GM12878 (cell line): ENCODE measurements around the gene TMCC3. TPM values are rescaled to one million over a fixed set of nuclear protein-coding genes. Genes with fewer than 3 reads are reported as not detected.

Experiments
- ATAC-seq: fragments of 200-7000 bp; cut with Tn5 transposase; 3 replicates; pipeline ENCODE4 v1.9.1; 2020; ENCODE audit warnings: mild to moderate bottlenecking, moderate library complexity
- BruUV-seq: library from RNA; stranded (reverse); fragments of 400-500 nt; replicated peaks from 2 replicates; lab custom pipeline; 2021; lab: Mats Ljungman, UMichigan
- CTCF ChIA-PET: fragments of 300-600 bp; sonication (Branson Sonifier 250); formaldehyde crosslinking; extraction: SDS; loops from one replicate; lab custom pipeline; 2021; ENCODE audit warnings: inconsistent platforms; lab: Yijun Ruan, JAX
- POLR2A ChIA-PET: fragments of 350-600 bp; formaldehyde crosslinking; extraction: SDS; loops from one replicate; lab custom pipeline; 2021; ENCODE audit warnings: inconsistent platforms; lab: Charles Lee
- RAD21 ChIA-PET: fragments of 300-600 bp; sonication (Branson Sonifier 250); formaldehyde crosslinking; loops from one replicate; lab custom pipeline; 2023; ENCODE audit warnings: antibody characterized with exemption; ENCODE audit not compliant: unreplicated experiment; lab: Charles Lee
- SMC1A ChIA-PET: fragments of 300-600 bp; sonication (Branson Sonifier 250); formaldehyde crosslinking; loops from one replicate; lab custom pipeline; 2023; ENCODE audit not compliant: unreplicated experiment, uncharacterized antibody; lab: Charles Lee
- DNase-seq: peaks from one replicate; pipeline ENCODE4 v3.0.0-alpha.2; 2011; ENCODE audit warnings: low read depth, low spot score
- FAIRE-seq: peaks from 3 replicates; lab custom pipeline; 2011; peaks lifted over from hg19 to GRCh38; lab: Jason Lieb, UNC
- H2AFZ ChIP-seq: 2 replicates; pipeline ENCODE4 v1.6.0; 2011; ENCODE audit warnings: low read depth, low read length, control low read depth; ENCODE audit not compliant: control insufficient read depth
- H3K27ac ChIP-seq: 2 replicates; pipeline ENCODE4 v1.5.1; 2011; ENCODE audit warnings: control low read depth; ENCODE audit not compliant: control insufficient read depth, insufficient read depth
- H3K27me3 ChIP-seq, 2 experiments: replicated peaks in 1 of 2; 2 replicates each; pipeline versions ENCODE4 v1.6.0 to v1.6.1; 2011; ENCODE audit warnings: low read length in 1 of 2; ENCODE audit not compliant: control insufficient read depth in 2 of 2, insufficient read depth in 2 of 2
- H3K36me3 ChIP-seq, 2 experiments: 2 replicates each; pipeline ENCODE4 v1.5.1; 2011; ENCODE audit warnings: low read length in 1 of 2; ENCODE audit not compliant: control insufficient read depth in 2 of 2, insufficient read depth in 2 of 2
- H3K4me1 ChIP-seq: 2 replicates; pipeline ENCODE4 v1.6.1; 2011; ENCODE audit warnings: mild to moderate bottlenecking, low read length, moderate library complexity, mixed read lengths; ENCODE audit not compliant: control insufficient read depth, insufficient read depth
- H3K4me2 ChIP-seq: 2 replicates; pipeline ENCODE4 v1.6.0; 2011; ENCODE audit warnings: control low read depth; ENCODE audit not compliant: control insufficient read depth, insufficient read depth
- H3K4me3 ChIP-seq: fragments of 200-600 bp; sonication (generic); 2 replicates; pipeline ENCODE4 v1.5.1; 2016
- H3K79me2 ChIP-seq: 2 replicates; pipeline ENCODE4 v1.6.0; 2011; ENCODE audit warnings: low read length; ENCODE audit not compliant: control insufficient read depth, insufficient read depth
- H3K9ac ChIP-seq: 2 replicates; pipeline ENCODE4 v1.8.0; 2011; ENCODE audit warnings: low read length, control low read depth, mixed read lengths; ENCODE audit not compliant: control insufficient read depth, insufficient read depth
- H3K9me3 ChIP-seq: replicated peaks from 3 replicates; pipeline ENCODE4 v1.5.1; 2011; ENCODE audit warnings: mild to moderate bottlenecking, low read length; ENCODE audit not compliant: control insufficient read depth, insufficient read depth
- H4K20me1 ChIP-seq: 2 replicates; pipeline ENCODE4 v1.6.0; 2011; ENCODE audit not compliant: control insufficient read depth, insufficient read depth
- ATF7 ChIP-seq: fragments of 450-650 bp; IDR thresholded peaks from 2 replicates; pipeline ENCODE4 v1.6.1; 2016; ENCODE audit warnings: low read depth, mild to moderate bottlenecking
- EZH2 ChIP-seq: IDR thresholded peaks from 2 replicates; pipeline ENCODE4 v1.6.1; 2012; ENCODE audit warnings: low read depth, mild to moderate bottlenecking, control low read depth, inconsistent platforms, low read length, borderline replicate concordance; ENCODE audit not compliant: control insufficient read depth
- MYC ChIP-seq: IDR thresholded peaks from 2 replicates; pipeline ENCODE4 v1.6.1; 2011; ENCODE audit warnings: mild to moderate bottlenecking, low read length, moderate library complexity, inconsistent platforms; ENCODE audit not compliant: insufficient read depth, insufficient replicate concordance, insufficient read length, severe bottlenecking
- NR2C1 ChIP-seq: fragments of 450-650 bp; IDR thresholded peaks from 2 replicates; pipeline ENCODE4 v1.6.1; 2017; ENCODE audit warnings: antibody characterized with exemption, mild to moderate bottlenecking, moderate library complexity
- NR2C2 ChIP-seq: IDR thresholded peaks from 2 replicates; pipeline ENCODE4 v1.6.1; 2011; ENCODE audit warnings: borderline replicate concordance, low read depth; ENCODE audit not compliant: control insufficient read depth, insufficient read length
- RBBP5 ChIP-seq: fragments of 200-600 bp; sonication (generic); conservative IDR thresholded peaks from 2 replicates; pipeline ENCODE4 v1.6.1; 2016
- RFX5 ChIP-seq: IDR thresholded peaks from 2 replicates; pipeline ENCODE4 v1.6.1; 2011; ENCODE audit warnings: low read depth, low read length, improper control_type of control experiment
- TBL1XR1 ChIP-seq: IDR thresholded peaks from 2 replicates; pipeline ENCODE4 v1.6.1; 2012; ENCODE audit warnings: low read depth, low read length, improper control_type of control experiment
- WGBS: methylation state at CpG from one replicate; pipeline ENCODE4 v1.1.6; 2016; ENCODE audit warnings: low lambda C conversion rate; ENCODE audit not compliant: insufficient replicate concordance, insufficient coverage; ENCODE audit errors: missing lambda C conversion rate; 5-methylcytosine and 5-hydroxymethylcytosine counted together
- in situ Hi-C: fragments of 300-500 bp; cut with MboI; formaldehyde crosslinking; loops from 9 replicates; pipeline ENCODE4 v1.14.3; 2018; ENCODE audit warnings: mixed read lengths
- intact Hi-C: fragments of 100-400 bp; cut with micrococcal nuclease; formaldehyde crosslinking; loops from one replicate; pipeline ENCODE4 v1.14.2; 2022; ENCODE audit not compliant: unreplicated experiment
- polyA plus RNA-seq, 11 experiments: library from polyadenylated mRNA; depleted of rRNA in 4 of 11; unstranded in 6 of 11; stranded (reverse) in 5 of 11; fragments of >200 nt; fragmentation: Nextera tagmentation in 4 of 11; fragmentation: Illumina TruSeq in 1 of 11; extraction: Ambion mirVana in 4 of 11; extraction: Trizol in 1 of 11; gene quantifications; 1 replicate in 1 of 11; 2 replicates in 10 of 11; pipeline versions ENCODE4 v1.2.1 to v1.2.3, GENCODE V29; 2011 to 2016; ENCODE audit warnings: inconsistent platforms in 2 of 11, missing spikeins in 2 of 11, low read depth in 1 of 11
- total RNA-seq, 4 experiments: library from RNA; depleted of rRNA in 3 of 4; stranded (reverse); fragments of >200 nt in 3 of 4; fragmentation: Illumina TruSeq in 1 of 4; extraction: Trizol in 1 of 4; gene quantifications; 2 replicates each; pipeline versions ENCODE4 v1.2.1 to v1.2.3, GENCODE V29; 2013 to 2021
- TF ChIP-seq, protein P1 (sequence below): IDR thresholded peaks from 2 replicates; pipeline ENCODE4 v1.6.1; 2011; ENCODE audit warnings: low read depth, mild to moderate bottlenecking, low read length, moderate library complexity, borderline replicate concordance; ENCODE audit errors: extremely low read depth
- TF ChIP-seq, protein P2 (sequence below): fragments of 450-650 bp; IDR thresholded peaks from 2 replicates; pipeline ENCODE4 v1.6.1; 2017; ENCODE audit warnings: antibody characterized with exemption, mild to moderate bottlenecking, moderate library complexity

Gene TMCC3
- total and polyA plus RNA-seq, 10 of the 15 experiments (the other 5 are each of a cell fraction or from before 2014, with no cell fraction given), result 5.8 to 29.8 (median 12.6) TPM

DNA sequence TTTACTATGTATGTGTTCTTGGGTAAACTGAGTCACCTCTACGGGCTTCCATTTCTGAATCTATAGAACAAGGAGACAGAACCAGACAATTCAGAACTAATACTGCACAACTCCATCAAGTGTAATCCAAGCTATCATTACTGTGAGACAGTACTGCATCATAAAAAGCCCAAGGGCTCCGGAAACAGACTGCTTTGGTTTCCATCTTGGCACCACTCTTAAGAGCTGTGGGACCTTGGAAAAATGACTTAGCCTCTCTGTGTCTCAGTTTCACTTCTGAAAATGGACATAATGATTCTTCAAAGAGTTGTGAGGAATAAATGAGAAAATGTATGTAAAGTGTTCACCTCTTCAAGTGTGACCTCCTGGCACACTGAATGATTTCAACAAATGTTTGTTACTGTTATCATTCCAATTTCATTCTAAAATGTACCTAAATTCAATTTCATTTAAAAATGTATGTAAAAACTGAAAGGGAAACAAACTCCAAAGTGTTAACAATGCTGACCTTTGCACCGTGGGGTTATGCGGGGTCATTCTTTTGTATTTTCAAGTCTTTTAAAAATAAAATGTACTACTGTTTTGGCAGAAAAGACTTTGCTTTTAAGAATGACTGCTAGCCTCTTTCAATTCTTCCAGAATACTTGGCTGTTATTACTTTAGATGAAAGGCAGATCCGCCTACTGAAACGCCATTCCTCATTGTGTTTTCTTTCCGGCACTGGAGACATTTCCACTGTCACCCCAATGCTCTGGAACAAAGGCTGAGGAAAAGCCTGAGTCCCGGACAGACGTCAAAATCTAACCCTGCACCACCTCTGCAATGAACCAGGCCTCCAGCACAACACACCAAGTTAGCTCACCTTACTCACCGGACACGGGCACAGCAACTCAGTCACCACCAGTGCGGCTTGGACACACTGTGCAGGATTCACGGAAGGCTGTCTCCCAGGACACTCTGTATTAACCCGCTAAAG, 62.8 kb downstream of the TMCC3 start:
- peaks cover 0 to 5% of the 10 kb centered on the region in 2 experiments; a peak in 1 of 4 replicates for H3K36me3 ChIP-seq
- TF ChIP-seq NR2C1 (0 out of 2 replicates have a peak, but pooled peaks have one; percentile 18), MYC (no peak)
- intact Hi-C loops, result no loop called here
- ChIA-PET SMC1A (interaction anchor here (0.9 to 2.1 kb wide), 2 partner anchors 8 to 135 kb away, joined by 3 to 8 read pairs; no protein-coding TSS in a partner anchor), POLR2A (interaction anchor here (1.2 kb wide), 1 partner anchor 17 kb away, joined by 5 read pairs; no protein-coding TSS in a partner anchor), RAD21 (interaction anchor here (1.0 kb wide), 1 partner anchor 288 kb away, joined by 3 read pairs; no protein-coding TSS in a partner anchor), CTCF (interaction anchor here (0.8 kb wide), 1 partner anchor 162 kb away, joined by 3 read pairs; no protein-coding TSS in a partner anchor)
- no peaks in the 10 kb centered on the region for H3K27me3 ChIP-seq
- no peak overlapping the region for H3K4me3 ChIP-seq
- H2AFZ ChIP-seq, result no peak overlapping the region
- H3K27ac ChIP-seq, result no peak overlapping the region
- no peaks in the 10 kb centered on the region for H3K4me1 ChIP-seq
- in situ Hi-C loops, result no loop called here
- DNase-seq (no peak), ATAC-seq (no peak), FAIRE-seq (no peak)
- H4K20me1 ChIP-seq, result no peaks in the 10 kb centered on the region
- no peaks in the 10 kb centered on the region for H3K79me2 ChIP-seq
- 91% methylated on average over 14 of the region's 14 CpGs for WGBS
- BruUV-seq, result no TSS peak
- no peak overlapping the region for H3K9ac ChIP-seq
- no peak overlapping the region for H3K4me2 ChIP-seq
- no peaks in the 10 kb centered on the region for H3K9me3 ChIP-seq

DNA sequence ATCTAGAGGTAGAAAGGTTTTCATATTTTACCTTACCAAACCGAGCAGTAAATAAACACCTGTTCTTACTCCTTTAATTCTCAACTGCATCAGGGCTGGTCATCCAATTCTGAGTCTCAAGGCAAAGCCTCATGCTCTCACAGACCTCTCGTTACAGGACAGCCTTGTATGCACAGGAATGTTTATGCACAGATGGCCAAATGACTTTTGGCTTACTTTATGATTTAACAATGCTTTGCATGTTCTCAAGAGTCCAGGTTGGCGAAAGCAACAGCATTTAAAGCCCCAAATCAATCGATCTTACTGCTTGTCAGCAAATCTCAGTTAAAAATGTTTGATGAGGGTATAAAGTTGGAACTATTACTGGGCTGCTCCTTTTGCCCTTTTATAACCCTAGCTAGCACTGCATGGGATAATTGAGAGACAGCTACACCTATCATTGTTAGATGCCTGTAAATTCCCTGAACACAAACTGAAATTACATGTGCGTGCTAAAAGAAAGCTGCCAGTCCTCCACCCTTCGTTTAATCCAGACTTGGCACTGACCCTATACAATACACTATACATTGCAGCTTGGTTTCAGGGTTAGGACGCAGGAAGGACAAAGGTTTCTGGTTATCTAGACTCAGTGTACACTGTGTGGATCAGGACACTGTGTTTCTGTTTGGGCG, 63.6 kb downstream of the TMCC3 start:
- in situ Hi-C loops, result no loop called here
- POLR2A ChIA-PET, result interaction anchor here (0.5 kb wide), 1 partner anchor 94 kb away, joined by 3 read pairs; no protein-coding TSS in a partner anchor

More for the DNA sequence above, 63.6 kb downstream of the TMCC3 start:
- Histone ChIP-seq H3K27ac (no peak overlapping the region), H3K79me2 (no peaks in the 10 kb centered on the region), H3K4me1 (no peaks in the 10 kb centered on the region), H3K4me3 (no peak overlapping the region), H3K9ac (no peak overlapping the region), H4K20me1 (no peaks in the 10 kb centered on the region), H2AFZ (no peak overlapping the region), H3K9me3 (no peaks in the 10 kb centered on the region), H3K4me2 (no peak overlapping the region), H3K36me3 (peaks cover 2 to 13% of the 10 kb centered on the region in 2 experiments; a peak in 3 of 4 replicates), H3K27me3 (no peaks in the 10 kb centered on the region)
- TF ChIP-seq, protein P1, sequence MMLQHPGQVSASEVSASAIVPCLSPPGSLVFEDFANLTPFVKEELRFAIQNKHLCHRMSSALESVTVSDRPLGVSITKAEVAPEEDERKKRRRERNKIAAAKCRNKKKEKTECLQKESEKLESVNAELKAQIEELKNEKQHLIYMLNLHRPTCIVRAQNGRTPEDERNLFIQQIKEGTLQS, result no peak
- TF ChIP-seq EZH2, result no peak
- no peak for TF ChIP-seq ATF7
- TF ChIP-seq NR2C2, result no peak
- TF ChIP-seq, protein P2, sequence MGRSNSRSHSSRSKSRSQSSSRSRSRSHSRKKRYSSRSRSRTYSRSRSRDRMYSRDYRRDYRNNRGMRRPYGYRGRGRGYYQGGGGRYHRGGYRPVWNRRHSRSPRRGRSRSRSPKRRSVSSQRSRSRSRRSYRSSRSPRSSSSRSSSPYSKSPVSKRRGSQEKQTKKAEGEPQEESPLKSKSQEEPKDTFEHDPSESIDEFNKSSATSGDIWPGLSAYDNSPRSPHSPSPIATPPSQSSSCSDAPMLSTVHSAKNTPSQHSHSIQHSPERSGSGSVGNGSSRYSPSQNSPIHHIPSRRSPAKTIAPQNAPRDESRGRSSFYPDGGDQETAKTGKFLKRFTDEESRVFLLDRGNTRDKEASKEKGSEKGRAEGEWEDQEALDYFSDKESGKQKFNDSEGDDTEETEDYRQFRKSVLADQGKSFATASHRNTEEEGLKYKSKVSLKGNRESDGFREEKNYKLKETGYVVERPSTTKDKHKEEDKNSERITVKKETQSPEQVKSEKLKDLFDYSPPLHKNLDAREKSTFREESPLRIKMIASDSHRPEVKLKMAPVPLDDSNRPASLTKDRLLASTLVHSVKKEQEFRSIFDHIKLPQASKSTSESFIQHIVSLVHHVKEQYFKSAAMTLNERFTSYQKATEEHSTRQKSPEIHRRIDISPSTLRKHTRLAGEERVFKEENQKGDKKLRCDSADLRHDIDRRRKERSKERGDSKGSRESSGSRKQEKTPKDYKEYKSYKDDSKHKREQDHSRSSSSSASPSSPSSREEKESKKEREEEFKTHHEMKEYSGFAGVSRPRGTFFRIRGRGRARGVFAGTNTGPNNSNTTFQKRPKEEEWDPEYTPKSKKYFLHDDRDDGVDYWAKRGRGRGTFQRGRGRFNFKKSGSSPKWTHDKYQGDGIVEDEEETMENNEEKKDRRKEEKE, result no peak
- TF ChIP-seq RFX5, result no peak
- no peak for TF ChIP-seq TBL1XR1
- TF ChIP-seq RBBP5, result no peak
- CTCF ChIA-PET, result interaction anchor here (0.8 kb wide), 1 partner anchor 163 kb away, joined by 3 read pairs; no protein-coding TSS in a partner anchor
- 85% methylated on average over 8 of the region's 8 CpGs for whole genome bisulfite sequencing
- SMC1A ChIA-PET, result interaction anchor here (1.4 to 2.1 kb wide), 2 partner anchors 8 to 126 kb away, joined by 3 to 8 read pairs; no protein-coding TSS in a partner anchor
- no peak for DNase-seq
- intact Hi-C loops, result no loop called here
- RAD21 ChIA-PET, result interaction anchor here (1.0 kb wide), 1 partner anchor 289 kb away, joined by 3 read pairs; no protein-coding TSS in a partner anchor
- BruUV-seq, result no TSS peak
- ATAC-seq, result no peak
- no peak for FAIRE-seq
